Chondrocyte (in vitro differentiated cells): ENCODE measurements around the gene ABHD16B. TPM values are rescaled to one million over a fixed set of nuclear protein-coding genes. Genes with fewer than 3 reads are reported as not detected.

Experiments
- DNase-seq: peaks from one replicate; pipeline ENCODE4 v3.0.0; 2021; ENCODE audit warnings: mixed read lengths, low spot score
- H3K27ac Mint-ChIP-seq: one replicate; pipeline ENCODE4 v1.8.0; 2021; ENCODE audit warnings: mild to moderate bottlenecking, moderate library complexity, mixed read lengths; ENCODE audit not compliant: unreplicated experiment
- H3K27me3 Mint-ChIP-seq: 2 replicates; pipeline ENCODE4 v1.8.0; 2021; ENCODE audit warnings: low read depth, mixed read lengths
- H3K36me3 Mint-ChIP-seq: 2 replicates; pipeline ENCODE4 v1.8.0; 2021; ENCODE audit warnings: low read depth, mixed read lengths
- H3K4me1 Mint-ChIP-seq: 2 replicates; pipeline ENCODE4 v1.8.0; 2021; ENCODE audit warnings: low read depth, mild to moderate bottlenecking, mixed read lengths
- H3K4me3 Mint-ChIP-seq: one replicate; pipeline ENCODE4 v1.8.0; 2021; ENCODE audit warnings: mild to moderate bottlenecking, moderate library complexity, mixed read lengths; ENCODE audit not compliant: unreplicated experiment
- H3K9me3 Mint-ChIP-seq: 2 replicates; pipeline ENCODE4 v1.8.0; 2021; ENCODE audit warnings: low read depth, mixed read lengths
- CTCF ChIP-seq: fragments of 200-600 bp; sonication (generic); IDR thresholded peaks from 2 replicates; pipeline ENCODE4 v1.5.0; 2021; ENCODE audit warnings: antibody characterized with exemption, mild to moderate bottlenecking, moderate library complexity
- total RNA-seq: library from RNA; stranded (reverse); gene quantifications from 3 replicates; pipeline ENCODE4 v1.2.1, GENCODE V29; 2021

Gene ABHD16B
- total RNA-seq, 1 donor from 2014 or later, result not detected

- DNase-seq, result no peak
- Mint-ChIP-seq H3K9me3 (no peaks in the 10 kb centered on the region), H3K4me1 (peaks cover 33% of the 10 kb centered on the region), H3K4me3 (no peak overlapping the region), H3K27me3 (no peaks in the 10 kb centered on the region), H3K36me3 (no peaks in the 10 kb centered on the region), H3K27ac (no peak overlapping the region)
- no peak for TF ChIP-seq CTCF
Measured at GRCh38 chr20:63831646-63831992, 29.7 kb upstream of the ABHD16B start.

- TF ChIP-seq CTCF, result no peak
- Mint-ChIP-seq H3K36me3 (no peaks in the 10 kb centered on the region), H3K4me1 (peaks cover 33% of the 10 kb centered on the region), H3K9me3 (no peaks in the 10 kb centered on the region), H3K4me3 (no peak overlapping the region), H3K27ac (no peak overlapping the region), H3K27me3 (no peaks in the 10 kb centered on the region)
- no peak for DNase-seq
Measured at GRCh38 chr20:63831993-63832686, 29.2 kb upstream of the ABHD16B start.

GRCh38 chr20:63833776-63834490 lies 27.4 kb upstream of the ABHD16B start:
- peaks cover 32% of the 10 kb centered on the region for H3K4me1 Mint-ChIP-seq
- no peaks in the 10 kb centered on the region for H3K36me3 Mint-ChIP-seq
- no peaks in the 10 kb centered on the region for H3K27me3 Mint-ChIP-seq
- no peak for TF ChIP-seq CTCF
- H3K4me3 Mint-ChIP-seq, result no peak overlapping the region
- no peak for DNase-seq
- no peaks in the 10 kb centered on the region for H3K9me3 Mint-ChIP-seq
- H3K27ac Mint-ChIP-seq, result peak overlapping the region; percentile 70

- no peak for TF ChIP-seq CTCF
- Mint-ChIP-seq H3K4me1 (peaks cover 27% of the 10 kb centered on the region), H3K9me3 (no peaks in the 10 kb centered on the region), H3K36me3 (no peaks in the 10 kb centered on the region), H3K27me3 (no peaks in the 10 kb centered on the region), H3K4me3 (no peak overlapping the region), H3K27ac (no peak overlapping the region)
- no peak for DNase-seq
Measured at GRCh38 chr20:63834491-63834880, 26.8 kb upstream of the ABHD16B start.

- no peak for DNase-seq
- no peaks in the 10 kb centered on the region for H3K9me3 Mint-ChIP-seq
- no peaks in the 10 kb centered on the region for H3K36me3 Mint-ChIP-seq
- H3K4me1 Mint-ChIP-seq, result peaks cover 20% of the 10 kb centered on the region
- H3K4me3 Mint-ChIP-seq, result no peak overlapping the region
- H3K27ac Mint-ChIP-seq, result no peak overlapping the region
- no peak for TF ChIP-seq CTCF
- no peaks in the 10 kb centered on the region for H3K27me3 Mint-ChIP-seq
Measured at GRCh38 chr20:63835021-63835858, 26.1 kb upstream of the ABHD16B start.
